ENCODE data around the gene RAD51B.

RAD51B gene

GRCh38 chr14:68634332-68634731, 814.8 kb downstream of the RAD51B start:
- WGBS, 2 experiments (ENCODE audit: insufficient coverage in 2 of 2): 83% methylated on average over 1 of the region's 9 CpGs; no CpG with 5 or more reads in 1 of the 2 experiments
- peaks cover 37% of the 10 kb centered on the region for H3K4me1 ChIP-seq (ENCODE audit: control insufficient read depth, insufficient read depth, low read length, poor library complexity, severe bottlenecking)

GRCh38 chr14:68634874-68635595, 815.5 kb downstream of the RAD51B start:
- WGBS, 2 experiments (ENCODE audit: insufficient coverage in 2 of 2): 90 to 100% methylated on average over 1 to 2 of the region's 5 CpGs
- Histone ChIP-seq H3K27ac (ENCODE audit: low read depth, low read length, severe bottlenecking) (no peak overlapping the region), H3K36me3 (ENCODE audit: control insufficient read depth, insufficient read depth, low read length) (no peaks in the 10 kb centered on the region), H3K4me1 (ENCODE audit: control insufficient read depth, insufficient read depth, low read length, poor library complexity, severe bottlenecking) (peaks cover 37% of the 10 kb centered on the region), H3K4me3 (ENCODE audit: extremely low read depth, insufficient read depth, low read length, poor library complexity, severe bottlenecking) (no peak overlapping the region), H3K9me3 (ENCODE audit: control insufficient read depth, low read length) (no peaks in the 10 kb centered on the region)

More at GRCh38 chr14:68634332-68634731, 814.8 kb downstream of the RAD51B start:
- Histone ChIP-seq H3K9me3 (ENCODE audit: control insufficient read depth, low read length) (no peaks in the 10 kb centered on the region), H3K4me3 (ENCODE audit: extremely low read depth, insufficient read depth, low read length, poor library complexity, severe bottlenecking) (no peak overlapping the region), H3K27ac (ENCODE audit: low read depth, low read length, severe bottlenecking) (no peak overlapping the region), H3K36me3 (ENCODE audit: control insufficient read depth, insufficient read depth, low read length) (no peaks in the 10 kb centered on the region)

GRCh38 chr14:68636597-68636996, 817.0 kb downstream of the RAD51B start:
- 66% methylated on average over 2 of the region's 5 CpGs; no CpG with 5 or more reads in 1 of the 2 experiments for WGBS, 2 experiments (ENCODE audit: insufficient coverage in 2 of 2)
- no peaks in the 10 kb centered on the region for H3K36me3 ChIP-seq (ENCODE audit: control insufficient read depth, insufficient read depth, low read length)
- H3K27ac ChIP-seq (ENCODE audit: low read depth, low read length, severe bottlenecking): no peak overlapping the region
- peaks cover 37% of the 10 kb centered on the region for H3K4me1 ChIP-seq (ENCODE audit: control insufficient read depth, insufficient read depth, low read length, poor library complexity, severe bottlenecking)
- H3K4me3 ChIP-seq (ENCODE audit: extremely low read depth, insufficient read depth, low read length, poor library complexity, severe bottlenecking): no peak overlapping the region
- H3K9me3 ChIP-seq (ENCODE audit: control insufficient read depth, low read length): peaks cover 7% of the 10 kb centered on the region

- Histone ChIP-seq H3K9me3 (ENCODE audit: control insufficient read depth, low read length) (peaks cover 7% of the 10 kb centered on the region), H3K4me3 (ENCODE audit: extremely low read depth, insufficient read depth, low read length, poor library complexity, severe bottlenecking) (no peak overlapping the region), H3K27ac (ENCODE audit: low read depth, low read length, severe bottlenecking) (peak overlapping the region; percentile 67), H3K4me1 (ENCODE audit: control insufficient read depth, insufficient read depth, low read length, poor library complexity, severe bottlenecking) (peaks cover 33% of the 10 kb centered on the region), H3K36me3 (ENCODE audit: control insufficient read depth, insufficient read depth, low read length) (no peaks in the 10 kb centered on the region)
- 91 to 92% methylated on average over 4 to 6 of the region's 13 CpGs for WGBS, 2 experiments (ENCODE audit: insufficient coverage in 2 of 2)
Observed at GRCh38 chr14:68637106-68638021, 817.8 kb downstream of the RAD51B start.

- Histone ChIP-seq H3K4me1 (ENCODE audit: control insufficient read depth, insufficient read depth, low read length, poor library complexity, severe bottlenecking) (peaks cover 27% of the 10 kb centered on the region), H3K4me3 (ENCODE audit: extremely low read depth, insufficient read depth, low read length, poor library complexity, severe bottlenecking) (no peak overlapping the region), H3K36me3 (ENCODE audit: control insufficient read depth, insufficient read depth, low read length) (no peaks in the 10 kb centered on the region), H3K27ac (ENCODE audit: low read depth, low read length, severe bottlenecking) (peak overlapping the region; percentile 67), H3K9me3 (ENCODE audit: control insufficient read depth, low read length) (peaks cover 7% of the 10 kb centered on the region)
- WGBS, 2 experiments (ENCODE audit: insufficient coverage in 2 of 2): 75 to 89% methylated on average over 5 to 10 of the region's 12 CpGs
Observed at GRCh38 chr14:68638141-68638999, 818.8 kb downstream of the RAD51B start.

- peak overlapping the region; percentile 37 for H3K27ac ChIP-seq (ENCODE audit: low read depth, low read length, severe bottlenecking)
- WGBS, 2 experiments (ENCODE audit: insufficient coverage in 2 of 2): 88 to 98% methylated on average over 5 of the region's 6 CpGs
Observed at GRCh38 chr14:68639000-68639757, 819.6 kb downstream of the RAD51B start.

GRCh38 chr14:68639758-68640574, 820.4 kb downstream of the RAD51B start:
- peaks cover 22% of the 10 kb centered on the region for H3K4me1 ChIP-seq (ENCODE audit: control insufficient read depth, insufficient read depth, low read length, poor library complexity, severe bottlenecking)
- no peak overlapping the region for H3K4me3 ChIP-seq (ENCODE audit: extremely low read depth, insufficient read depth, low read length, poor library complexity, severe bottlenecking)
- peak overlapping the region; percentile 30 for H3K27ac ChIP-seq (ENCODE audit: low read depth, low read length, severe bottlenecking)
- WGBS, 2 experiments (ENCODE audit: insufficient coverage in 2 of 2): 86 to 95% methylated on average over 6 to 7 of the region's 10 CpGs
- no peaks in the 10 kb centered on the region for H3K36me3 ChIP-seq (ENCODE audit: control insufficient read depth, insufficient read depth, low read length)
- peaks cover 13% of the 10 kb centered on the region for H3K9me3 ChIP-seq (ENCODE audit: control insufficient read depth, low read length)

More at GRCh38 chr14:68639000-68639757, 819.6 kb downstream of the RAD51B start:
- peaks cover 27% of the 10 kb centered on the region for H3K4me1 ChIP-seq (ENCODE audit: control insufficient read depth, insufficient read depth, low read length, poor library complexity, severe bottlenecking)
- H3K9me3 ChIP-seq (ENCODE audit: control insufficient read depth, low read length): peaks cover 13% of the 10 kb centered on the region
- no peak overlapping the region for H3K4me3 ChIP-seq (ENCODE audit: extremely low read depth, insufficient read depth, low read length, poor library complexity, severe bottlenecking)
- no peaks in the 10 kb centered on the region for H3K36me3 ChIP-seq (ENCODE audit: control insufficient read depth, insufficient read depth, low read length)

GRCh38 chr14:68643673-68644072, 824.1 kb downstream of the RAD51B start:
- peaks cover 6% of the 10 kb centered on the region for H3K4me1 ChIP-seq (ENCODE audit: control insufficient read depth, insufficient read depth, low read length, poor library complexity, severe bottlenecking)
- peaks cover 13% of the 10 kb centered on the region for H3K9me3 ChIP-seq (ENCODE audit: control insufficient read depth, low read length)
- H3K27ac ChIP-seq (ENCODE audit: low read depth, low read length, severe bottlenecking): no peak overlapping the region
- H3K36me3 ChIP-seq (ENCODE audit: control insufficient read depth, insufficient read depth, low read length): no peaks in the 10 kb centered on the region
- WGBS, 2 experiments (ENCODE audit: insufficient coverage in 2 of 2): 88 to 100% methylated on average over 2 of the region's 2 CpGs
- no peak overlapping the region for H3K4me3 ChIP-seq (ENCODE audit: extremely low read depth, insufficient read depth, low read length, poor library complexity, severe bottlenecking)

- Histone ChIP-seq H3K4me3 (ENCODE audit: extremely low read depth, insufficient read depth, low read length, poor library complexity, severe bottlenecking) (no peak overlapping the region), H3K27ac (ENCODE audit: low read depth, low read length, severe bottlenecking) (no peak overlapping the region), H3K4me1 (ENCODE audit: control insufficient read depth, insufficient read depth, low read length, poor library complexity, severe bottlenecking) (peaks cover 2% of the 10 kb centered on the region), H3K36me3 (ENCODE audit: control insufficient read depth, insufficient read depth, low read length) (no peaks in the 10 kb centered on the region), H3K9me3 (ENCODE audit: control insufficient read depth, low read length) (peaks cover 13% of the 10 kb centered on the region)
- 75 to 93% methylated on average over 1 of the region's 1 CpG for WGBS, 2 experiments (ENCODE audit: insufficient coverage in 2 of 2)
Observed at GRCh38 chr14:68644101-68644500, 824.5 kb downstream of the RAD51B start.

Data from mesodermal cell (in vitro differentiated cells).